ENCODE results near the gene ALCAM. TPM values are rescaled to one million over a fixed set of nuclear protein-coding genes. Genes with fewer than 3 reads are reported as not detected.

ALCAM gene
- polyA plus RNA-seq, 3 donors = 7.1 to 8.0 (median 7.9) TPM

GRCh38 chr3:105539897-105540296 lies 173.2 kb downstream of the ALCAM start:
- H3K9me3 ChIP-seq (replicated peaks in 1 of 2; ENCODE audit: control insufficient read depth in 1 of 2, insufficient read depth in 1 of 2, low read length in 2 of 2) = no peaks in the 10 kb centered on the region
- no peaks in the 10 kb centered on the region for H3K9me3 Mint-ChIP-seq
- H3K4me3 Mint-ChIP-seq = no peak overlapping the region
- no peaks in the 10 kb centered on the region for H3K27me3 ChIP-seq (ENCODE audit: control insufficient read depth in 2 of 2, insufficient read depth in 2 of 2, low read length in 2 of 2)
- H3K4me3 ChIP-seq (replicated peaks in 1 of 3; ENCODE audit: low read depth in 2 of 3, low read length in 3 of 3) = no peak overlapping the region
- no CpG with 5 or more reads among the region's 3 CpGs for WGBS (ENCODE audit: insufficient coverage)
- TF ChIP-seq CTCF (IDR thresholded peaks at IDR 0.05) = no peak
- H3K27ac Mint-ChIP-seq = no peak overlapping the region
- H3K79me2 ChIP-seq (ENCODE audit: insufficient read depth, low read length) = no peaks in the 10 kb centered on the region
- intact Hi-C loops (cut with micrococcal nuclease) = no loop called here
- H3K9ac ChIP-seq (ENCODE audit: insufficient read depth, low read length, poor library complexity, severe bottlenecking) = no peak overlapping the region
- H3K4me2 ChIP-seq (replicated peaks; ENCODE audit: extremely low read depth, low read length, poor library complexity, severe bottlenecking) = no peak overlapping the region
- peaks cover 45 to 57% of the 10 kb centered on the region in 2 donors for H3K36me3 Mint-ChIP-seq
- H3K4me1 Mint-ChIP-seq = no peaks in the 10 kb centered on the region
- no peak overlapping the region for H3K27ac ChIP-seq (ENCODE audit: low read depth in 1 of 2, low read length in 2 of 2)
- H4K20me1 ChIP-seq (ENCODE audit: insufficient read depth, low read length) = no peaks in the 10 kb centered on the region
- H3K4me1 ChIP-seq (ENCODE audit: control insufficient read depth in 1 of 2, insufficient read depth in 2 of 2, low read length in 2 of 2) = no peaks in the 10 kb centered on the region
- no peak overlapping the region for H2AFZ ChIP-seq (ENCODE audit: insufficient read depth, low read depth, low read length, poor library complexity, severe bottlenecking)
- H3K36me3 ChIP-seq (replicated peaks in 1 of 2; ENCODE audit: control insufficient read depth in 1 of 2, insufficient read depth in 2 of 2, low read length in 2 of 2) = peaks cover 10 to 62% of the 10 kb centered on the region in 2 donors
- H3K27me3 Mint-ChIP-seq (ENCODE audit: low read depth in 3 of 3) = no peaks in the 10 kb centered on the region
- DNase-seq = no peak

- peaks cover 45 to 55% of the 10 kb centered on the region in 2 donors for H3K36me3 Mint-ChIP-seq
Measured at GRCh38 chr3:105542282-105543019, 175.7 kb downstream of the ALCAM start.

More at GRCh38 chr3:105542282-105543019, 175.7 kb downstream of the ALCAM start:
- H3K4me3 ChIP-seq (replicated peaks in 1 of 3; ENCODE audit: low read depth in 2 of 3, low read length in 3 of 3) = no peak overlapping the region
- no peak overlapping the region for H3K27ac ChIP-seq (ENCODE audit: low read depth in 1 of 2, low read length in 2 of 2)
- intact Hi-C loops (cut with micrococcal nuclease) = no loop called here
- no peaks in the 10 kb centered on the region for H3K9me3 Mint-ChIP-seq
- no peak overlapping the region for H2AFZ ChIP-seq (ENCODE audit: insufficient read depth, low read depth, low read length, poor library complexity, severe bottlenecking)
- H3K79me2 ChIP-seq (ENCODE audit: insufficient read depth, low read length) = no peaks in the 10 kb centered on the region
- H3K9me3 ChIP-seq (replicated peaks in 1 of 2; ENCODE audit: control insufficient read depth in 1 of 2, insufficient read depth in 1 of 2, low read length in 2 of 2) = no peaks in the 10 kb centered on the region
- DNase-seq = no peak
- no peak overlapping the region for H3K4me2 ChIP-seq (replicated peaks; ENCODE audit: extremely low read depth, low read length, poor library complexity, severe bottlenecking)
- no peak overlapping the region for H3K4me3 Mint-ChIP-seq
- WGBS (ENCODE audit: insufficient coverage) = no CpG with 5 or more reads among the region's 1 CpG
- H3K27me3 ChIP-seq (ENCODE audit: control insufficient read depth in 2 of 2, insufficient read depth in 2 of 2, low read length in 2 of 2) = no peaks in the 10 kb centered on the region
- no peaks in the 10 kb centered on the region for H3K27me3 Mint-ChIP-seq (ENCODE audit: low read depth in 3 of 3)
- H3K9ac ChIP-seq (ENCODE audit: insufficient read depth, low read length, poor library complexity, severe bottlenecking) = no peak overlapping the region
- H3K4me1 Mint-ChIP-seq = no peaks in the 10 kb centered on the region
- peaks cover 20 to 78% of the 10 kb centered on the region in 2 donors for H3K36me3 ChIP-seq (replicated peaks in 1 of 2; ENCODE audit: control insufficient read depth in 1 of 2, insufficient read depth in 2 of 2, low read length in 2 of 2)
- H3K27ac Mint-ChIP-seq = peak overlapping the region in 1 of 7 donors; percentile 21
- no peaks in the 10 kb centered on the region for H4K20me1 ChIP-seq (ENCODE audit: insufficient read depth, low read length)
- no peak for TF ChIP-seq CTCF (IDR thresholded peaks at IDR 0.05)
- no peaks in the 10 kb centered on the region for H3K4me1 ChIP-seq (ENCODE audit: control insufficient read depth in 1 of 2, insufficient read depth in 2 of 2, low read length in 2 of 2)

Data from CD14-positive monocyte (primary cell).